ENCODE results near the gene FAM193A.
"Not testable (repeated sequence)": the region's sequence is repeated elsewhere in the genome, so short reads cannot be mapped to it uniquely, and the experiment has no call there.

- not testable (repeated sequence) for TF ChIP-seq CTCF, POLR2A (IDR thresholded peaks at IDR 0.05)
These were observed 21.5 kb upstream of the FAM193A start for GRCh38 chr4:2514944-2515343.

Measured in adrenal gland (tissue), 5 donors.